Measurements from ENCODE around the gene PVALB.

The PVALB gene

DNA sequence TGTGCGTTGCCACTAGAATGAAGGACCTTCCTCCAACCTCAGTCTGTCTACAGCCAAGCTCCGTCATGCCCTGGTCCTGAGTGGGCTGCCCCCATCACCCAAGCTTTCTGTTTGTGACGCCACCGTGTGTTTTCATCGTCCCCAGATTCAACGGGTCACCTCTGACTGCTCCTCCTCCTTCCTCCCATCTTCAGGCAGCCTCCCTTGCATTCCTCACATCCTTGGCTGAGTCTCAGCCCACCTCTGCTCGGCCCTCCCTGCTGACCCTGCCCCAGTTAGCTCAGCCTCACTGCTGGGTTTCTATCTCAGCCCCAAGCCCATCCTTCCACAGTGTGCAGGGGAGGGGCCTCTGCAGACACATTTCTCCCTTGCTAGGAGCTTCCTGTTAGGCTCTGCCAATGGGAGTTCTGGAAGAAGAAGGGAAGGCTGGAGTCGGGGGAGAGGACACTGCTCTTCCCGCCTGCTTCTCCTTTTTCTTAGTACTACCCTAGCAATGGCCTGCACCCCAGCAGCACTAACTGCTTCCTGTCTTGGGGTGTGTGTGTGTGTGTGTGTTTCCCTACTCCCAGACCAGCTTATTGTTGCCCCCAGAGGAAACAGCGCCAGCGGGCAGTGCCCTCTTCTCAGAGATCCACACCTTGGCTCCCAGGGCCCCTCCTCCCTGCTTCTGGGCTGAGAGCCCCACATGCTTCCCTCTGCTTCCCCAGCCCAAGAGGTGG is 46.2 kb downstream of the PVALB start:
- no peak for DNase-seq

GRCh38 chr22:36769541-36770512 is 47.0 kb downstream of the PVALB start:
- DNase-seq: no peak

GRCh38 chr22:36768616-36769015 is 48.2 kb downstream of the PVALB start:
- no peak for DNase-seq

- DNase-seq: no peak
Measured at GRCh38 chr22:36768141-36768540, 48.7 kb downstream of the PVALB start.

DNA sequence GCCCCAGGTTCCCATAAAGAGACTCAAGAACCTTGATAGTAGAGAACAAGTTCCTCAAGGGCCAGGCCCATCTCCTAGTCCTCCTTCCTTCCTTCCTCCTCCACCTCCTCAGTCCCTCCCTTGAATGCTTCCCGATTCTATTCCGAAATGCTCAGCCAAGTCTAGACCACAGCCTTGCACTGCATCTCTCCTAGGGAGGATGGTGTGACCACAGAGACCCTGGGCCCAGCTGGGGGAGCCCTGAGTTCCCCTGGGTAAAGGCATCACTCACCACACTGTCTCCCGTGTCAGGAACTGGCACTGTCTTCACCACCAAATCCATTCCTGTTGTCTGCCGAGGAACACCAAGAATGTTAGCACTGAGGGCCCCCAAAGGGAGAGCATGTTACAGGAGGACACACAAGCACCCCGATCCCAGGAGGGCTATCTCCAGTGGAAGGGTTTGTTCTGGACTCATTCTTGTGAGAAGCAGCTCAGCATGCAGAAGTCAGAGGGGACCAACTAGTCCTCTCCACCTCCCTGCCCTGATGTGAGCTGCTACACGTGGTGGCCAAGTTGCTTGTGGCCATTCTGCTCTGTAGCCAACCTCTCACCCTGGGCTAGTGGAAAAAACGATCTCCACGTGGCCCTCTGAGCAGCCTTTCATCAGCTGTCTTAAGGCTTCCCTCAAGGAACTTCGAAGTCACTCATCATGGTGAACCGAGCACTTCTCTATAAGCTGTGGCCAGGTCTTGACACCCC is 49.6 kb downstream of the PVALB start:
- no peak for DNase-seq

DNA sequence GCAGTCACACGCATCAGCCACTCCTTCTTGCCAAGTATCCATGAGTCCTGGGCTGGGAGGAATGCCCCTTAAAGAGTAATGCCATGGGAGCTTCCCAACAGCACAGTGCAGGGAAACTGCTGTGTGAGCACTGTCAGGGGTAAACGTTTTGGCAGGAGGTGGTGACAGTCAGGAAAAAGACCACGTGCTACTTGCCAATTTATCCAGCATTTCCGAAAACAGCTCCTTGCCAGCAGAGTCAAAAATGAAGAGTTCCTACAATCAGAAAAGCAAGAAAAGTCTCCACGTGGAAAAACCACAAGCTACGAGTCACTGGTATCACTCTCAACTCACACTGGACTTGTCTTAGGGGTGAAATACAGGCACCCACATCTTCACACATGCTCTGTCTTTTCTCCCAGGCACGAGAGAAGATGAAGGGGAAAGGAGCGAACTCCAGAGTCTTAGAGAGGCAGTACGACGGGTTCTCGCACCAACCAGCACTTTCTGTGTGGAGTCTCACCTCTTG is 50.8 kb downstream of the PVALB start:
- no peak for DNase-seq

- no peak for DNase-seq
Measured at GRCh38 chr22:36765131-36765942, 51.5 kb downstream of the PVALB start.

DNA sequence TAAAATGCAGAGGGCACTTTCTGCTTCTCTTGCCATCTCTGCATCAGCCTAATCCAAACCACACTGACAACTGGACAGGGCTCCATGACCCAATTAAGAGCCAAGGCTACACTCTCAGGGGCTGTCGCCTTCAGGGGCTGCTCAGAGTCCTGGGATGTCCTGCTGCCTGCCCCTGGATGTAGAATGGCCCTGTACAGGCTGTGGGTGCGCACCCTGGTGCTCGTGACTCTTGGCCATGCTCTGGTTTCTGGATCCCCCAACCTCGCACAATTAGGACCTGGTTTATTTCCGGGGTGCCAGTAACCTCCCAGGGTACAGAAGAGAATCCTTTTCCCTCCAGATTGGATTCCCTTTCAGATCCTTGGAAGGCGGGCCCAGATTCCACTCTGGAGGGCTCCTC is 52.2 kb downstream of the PVALB start:
- no peak for DNase-seq

- no peak for DNase-seq
Measured at GRCh38 chr22:36764060-36764459, 52.8 kb downstream of the PVALB start.

- DNase-seq: no peak
Measured at GRCh38 chr22:36763576-36763975, 53.3 kb downstream of the PVALB start.

DNA sequence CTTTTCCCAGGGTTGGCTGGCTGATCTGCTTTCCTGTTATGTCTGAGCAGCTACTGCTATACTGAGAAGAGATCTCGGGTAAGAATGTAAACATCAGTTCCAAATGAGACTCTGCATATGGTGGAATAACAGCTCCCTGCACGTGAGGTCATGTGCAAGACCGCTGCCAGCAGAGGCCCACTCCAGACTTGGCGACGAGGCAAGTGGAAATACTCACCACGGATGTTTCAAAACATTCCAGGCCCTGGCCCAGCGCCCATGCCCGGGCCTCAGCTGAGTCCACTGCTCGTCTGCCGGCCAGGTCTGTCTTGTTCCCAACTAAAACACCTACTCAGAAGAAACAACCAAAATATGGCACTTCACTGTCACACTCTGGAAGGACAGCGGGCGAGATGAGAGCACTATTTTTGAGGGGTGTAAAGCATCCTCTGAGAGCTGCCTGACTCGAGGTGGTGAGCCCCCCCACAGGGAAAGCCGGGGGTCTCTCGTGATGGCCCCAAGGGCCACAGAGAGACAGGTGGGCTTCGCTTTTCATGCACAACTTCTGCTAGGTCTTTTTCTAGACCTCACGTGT is 54.1 kb downstream of the PVALB start:
- no peak for DNase-seq

GRCh38 chr22:36761553-36762240 is 55.1 kb downstream of the PVALB start:
- no peak for DNase-seq

DNA sequence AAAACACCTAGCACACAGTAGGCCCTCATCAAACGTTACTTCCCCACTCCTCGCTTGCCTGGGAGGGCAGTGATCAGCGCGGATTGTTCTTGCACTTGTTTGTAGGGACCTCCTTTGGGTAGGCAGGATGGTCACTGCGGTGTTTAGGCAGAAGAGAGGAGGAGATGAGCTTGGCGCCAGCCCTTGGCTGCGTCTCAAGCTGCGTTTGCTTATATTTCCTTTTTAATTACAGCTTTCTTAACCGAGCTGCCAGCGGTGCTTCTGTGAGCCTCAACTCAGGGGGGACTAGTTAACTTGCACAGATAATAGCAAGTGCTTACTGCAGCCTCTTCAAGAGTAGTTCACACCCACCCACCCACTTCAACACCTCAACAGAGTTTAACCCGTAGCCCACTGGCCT is 56.0 kb downstream of the PVALB start:
- DNase-seq: no peak

- no peak for DNase-seq
Measured at GRCh38 chr22:36759481-36760159, 57.2 kb downstream of the PVALB start.

DNA sequence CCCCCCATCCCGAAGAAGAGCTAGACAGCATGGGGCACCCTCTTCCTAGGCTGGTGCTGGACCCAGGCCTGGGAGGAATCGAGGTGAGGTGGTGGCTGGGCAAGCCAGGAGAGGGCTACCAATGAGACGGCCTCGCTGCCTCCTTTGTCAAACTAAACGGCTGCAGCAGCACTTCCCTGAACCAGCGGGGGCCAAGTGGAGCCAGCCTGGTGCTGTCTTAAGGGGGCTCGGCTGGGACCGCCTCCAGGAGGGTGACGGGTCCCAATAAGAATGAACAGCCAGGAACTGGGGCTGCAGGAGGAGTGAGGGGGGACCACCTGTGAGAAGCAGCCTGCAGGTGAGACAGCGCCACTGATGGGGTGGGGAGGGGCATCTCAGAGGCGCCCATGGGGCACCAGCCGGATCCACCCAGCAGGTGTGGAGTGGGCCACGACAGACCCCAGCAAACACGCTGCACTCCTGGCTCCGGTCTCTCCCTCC is 58.0 kb downstream of the PVALB start:
- no peak for DNase-seq

DNA sequence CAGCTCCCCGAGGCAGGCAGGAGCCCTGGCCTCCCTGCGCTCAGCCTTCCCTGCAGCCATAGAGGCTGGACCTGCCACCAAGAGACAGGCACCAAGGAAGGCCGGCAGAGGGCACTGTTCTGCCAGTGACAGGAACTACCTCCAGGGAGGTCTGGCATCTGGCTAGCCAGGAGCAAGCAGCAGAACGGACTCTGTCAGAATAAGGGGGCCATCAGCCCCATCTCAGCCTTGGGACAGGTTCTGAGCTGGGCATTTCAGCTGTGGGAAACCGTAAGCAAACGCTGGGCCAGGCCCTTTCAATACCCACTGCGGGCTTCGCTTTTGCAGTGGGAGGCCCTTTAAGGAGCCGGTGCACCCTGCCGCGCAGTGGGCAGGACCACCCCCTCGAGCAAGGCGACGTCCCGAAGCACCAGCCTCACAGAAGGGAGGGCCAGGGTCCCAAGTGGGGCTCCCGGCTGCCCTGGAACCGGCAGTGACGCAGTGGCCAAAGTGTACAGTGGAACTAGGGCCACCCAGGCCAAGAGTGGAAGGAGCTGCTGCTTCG is 59.1 kb downstream of the PVALB start:
- peak; percentile 76 for DNase-seq

DNA sequence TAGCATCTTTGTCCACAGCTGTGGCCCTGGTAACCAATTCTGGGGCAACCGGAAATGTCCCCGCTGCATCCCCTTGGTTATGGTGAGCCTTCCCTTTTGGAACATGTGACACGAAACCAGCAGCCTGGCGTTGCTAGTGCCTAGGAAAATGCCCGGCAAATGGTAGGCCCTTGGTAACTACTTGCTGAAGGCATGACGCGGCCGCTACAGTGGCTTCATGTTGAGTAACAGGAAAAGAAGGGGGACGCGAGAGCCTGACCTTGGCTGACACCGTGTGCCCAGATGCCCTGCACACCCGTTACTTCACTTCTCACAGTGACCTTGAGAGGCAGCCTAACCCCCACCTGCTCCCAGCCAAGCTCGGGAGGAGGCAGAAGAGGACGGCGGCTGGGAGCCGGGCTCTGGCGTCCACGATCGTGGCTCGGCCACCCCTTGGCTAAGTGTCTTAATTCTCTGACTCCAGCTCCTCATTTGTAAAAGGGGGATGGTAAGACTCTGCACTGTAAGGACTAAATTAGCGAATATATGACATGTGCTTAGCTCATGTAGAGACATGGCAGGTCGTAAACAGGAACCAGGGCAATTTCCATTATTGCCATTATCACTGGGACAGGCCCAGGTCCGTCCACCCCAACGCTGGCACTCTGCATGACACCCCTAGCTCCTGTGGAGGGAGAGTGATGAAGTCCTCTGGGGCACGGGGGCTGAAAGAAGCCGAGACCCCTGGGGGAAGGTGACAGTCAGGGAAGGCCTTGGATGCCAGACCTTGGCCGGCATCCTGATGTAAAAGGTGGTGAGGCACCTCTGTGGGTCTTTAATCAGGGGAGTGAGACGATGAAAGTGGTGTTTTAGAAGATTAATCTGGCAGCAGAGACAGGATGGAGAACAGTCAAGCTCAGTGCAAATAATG is 59.8 kb downstream of the PVALB start:
- DNase-seq: no peak

DNA sequence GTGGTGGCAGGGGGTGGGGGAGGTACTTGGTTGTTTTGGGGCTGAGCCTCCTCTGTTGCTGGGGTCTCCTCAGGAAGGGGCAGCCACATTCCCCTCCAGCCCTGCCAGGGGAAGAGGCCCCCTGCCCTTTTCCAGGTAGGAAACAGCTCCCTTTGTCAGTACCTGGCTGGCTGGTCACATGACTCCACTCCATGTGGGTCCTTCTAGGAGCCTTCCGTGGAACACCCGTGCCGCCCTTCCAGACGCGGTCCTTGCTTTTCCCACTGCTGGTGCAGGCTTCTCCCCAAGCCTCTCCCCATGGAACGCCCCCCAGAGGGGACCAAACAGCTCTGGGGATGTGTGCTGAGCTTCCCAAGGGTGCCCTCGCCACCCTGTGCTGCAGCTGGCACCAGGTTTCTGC is 60.8 kb downstream of the PVALB start:
- peak; percentile 7 for DNase-seq

DNA sequence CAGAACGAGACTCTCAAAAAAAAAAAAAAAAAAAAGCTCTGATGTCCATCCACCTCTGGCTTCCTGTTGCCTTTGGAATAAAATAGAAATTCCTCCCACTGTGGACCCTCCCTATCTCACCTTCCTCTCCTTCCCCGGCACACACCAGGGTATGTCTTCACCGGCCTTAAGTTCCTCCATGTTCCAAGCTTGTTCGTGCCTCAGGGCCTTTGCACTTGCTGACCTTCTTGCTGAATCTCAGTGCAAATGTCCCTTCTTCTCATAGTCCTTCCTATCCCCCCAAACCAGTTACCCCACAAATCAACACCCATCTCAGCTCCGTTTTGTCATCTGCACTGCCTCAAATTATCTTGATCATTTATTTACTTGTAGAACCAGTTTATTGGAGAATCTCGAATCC is 61.5 kb downstream of the PVALB start:
- no peak for DNase-seq
